ENCODE measurements around the gene FRMD1. TPM values are rescaled to one million over a fixed set of nuclear protein-coding genes. Genes with fewer than 3 reads are reported as not detected.

Gene FRMD1
- total and polyA plus RNA-seq, 2 of the 8 experiments (the other 6 are each of a cell fraction or from before 2014, with no cell fraction given), result 0.36 TPM; not detected in 1

GRCh38 chr6:168121303-168121665, 42.3 kb upstream of the FRMD1 start:
- Histone ChIP-seq H3K4me3 (ENCODE audit: extremely low read depth in 1 of 4, insufficient read depth in 2 of 4, low read depth in 3 of 4, low read length in 4 of 4) (no peak overlapping the region), H3K14ac (ENCODE audit: insufficient read length) (no peak overlapping the region), H3K18ac (ENCODE audit: extremely low read depth, low read length) (no peak overlapping the region), H3K9me3 (ENCODE audit: insufficient read depth in 2 of 2, low read depth in 1 of 2, low read length in 1 of 2) (peaks cover 0 to 3% of the 10 kb centered on the region in 2 experiments; a peak in 1 of 4 replicates), H4K20me1 (replicated peaks in 1 of 2; ENCODE audit: control insufficient read depth in 1 of 2, insufficient read depth in 2 of 2, low read length in 2 of 2) (peaks cover 0 to 3% of the 10 kb centered on the region in 2 experiments), H2BK12ac (ENCODE audit: low read depth, low read length) (no peak overlapping the region), H2BK15ac (ENCODE audit: low read length) (no peak overlapping the region), H3K23ac (ENCODE audit: insufficient read length) (no peak overlapping the region), H4K5ac (ENCODE audit: insufficient read length, low read depth, low read length) (no peak overlapping the region), H3K56ac (replicated peaks; ENCODE audit: insufficient read length, low read depth, low read length) (no peak overlapping the region), H2BK5ac (ENCODE audit: low read depth, low read length) (no peak overlapping the region), H3K27me3 (replicated peaks in 1 of 4; ENCODE audit: control insufficient read depth in 3 of 4, extremely low read depth in 1 of 4, insufficient read depth in 3 of 4, low read length in 3 of 4) (no peaks in the 10 kb centered on the region), H3K9ac (replicated peaks in 1 of 4; ENCODE audit: extremely low read depth in 1 of 4, low read depth in 3 of 4, low read length in 3 of 4) (no peak overlapping the region), H4K91ac (replicated peaks; ENCODE audit: insufficient read length, low read length) (no peak overlapping the region), H3K36me3 (ENCODE audit: control insufficient read depth in 2 of 4, insufficient read depth in 4 of 4, low read length in 3 of 4) (no peaks in the 10 kb centered on the region), H3K27ac (ENCODE audit: low read depth, low read length) (no peak overlapping the region), H4K8ac (ENCODE audit: extremely low read depth, insufficient read depth, low read length) (no peak overlapping the region), H2AK5ac (ENCODE audit: low read depth, low read length) (no peak overlapping the region), H3K23me2 (ENCODE audit: low read depth, low read length) (peaks cover 6% of the 10 kb centered on the region; the same call in 1 of the 2 replicates), H2BK120ac (replicated peaks; ENCODE audit: low read depth, low read length) (no peak overlapping the region), H3K4ac (replicated peaks; ENCODE audit: insufficient read length, low read depth, low read length) (no peak overlapping the region), H3K79me2 (ENCODE audit: control insufficient read depth in 1 of 2, insufficient read depth in 2 of 2, low read length in 2 of 2) (no peaks in the 10 kb centered on the region), H3K4me2 (ENCODE audit: insufficient read depth in 1 of 2, low read depth in 2 of 2, low read length in 2 of 2) (no peak overlapping the region), H3K4me1 (replicated peaks in 1 of 4; ENCODE audit: control insufficient read depth in 3 of 4, insufficient read depth in 4 of 4, low read length in 3 of 4) (peaks cover 0 to 3% (median 2%) of the 10 kb centered on the region in 4 experiments; a peak in 4 of 7 replicates), H3K79me1 (ENCODE audit: low read depth, low read length) (no peaks in the 10 kb centered on the region), H2BK20ac (ENCODE audit: low read length) (no peak overlapping the region), H2AFZ (ENCODE audit: low read length) (no peak overlapping the region)
- ChIA-PET CTCF (ENCODE audit: partially characterized antibody) (interaction anchor here (0.9 to 1.7 kb wide), 2 partner anchors 61 to 62 kb away, joined by 3 to 7 read pairs; no protein-coding TSS in a partner anchor), POLR2A (ENCODE audit: partially characterized antibody) (no interaction called here)
- 80% methylated on average over 8 of the region's 8 CpGs; no CpG with 5 or more reads in 1 of the 2 experiments for WGBS, 2 experiments (ENCODE audit: extremely low coverage in 1 of 2, insufficient coverage in 1 of 2, insufficient read length in 1 of 2, insufficient replicate concordance in 2 of 2, low coverage in 1 of 2, low lambda C conversion rate in 2 of 2, missing lambda C conversion rate in 1 of 2)
- no peak for FAIRE-seq
- TF ChIP-seq E2F6 (IDR thresholded peaks at IDR 0.05), result no peak
- no peak for TF ChIP-seq GABPA (IDR thresholded peaks at IDR 0.05; ENCODE audit: borderline replicate concordance, insufficient read depth, low read length)
- TF ChIP-seq CHD1 (IDR thresholded peaks at IDR 0.05; ENCODE audit: low read depth, low read length), result no peak
- no peak for TF ChIP-seq KDM5A (IDR thresholded peaks at IDR 0.05; ENCODE audit: low read length)
- TF ChIP-seq ATF2 (IDR thresholded peaks at IDR 0.05; ENCODE audit: low read length), result no peak
- TF ChIP-seq ZNF274 (IDR thresholded peaks at IDR 0.05; ENCODE audit: borderline replicate concordance, extremely low read depth, low read length), result no peak
- no peak for TF ChIP-seq CTBP2 (IDR thresholded peaks at IDR 0.05; ENCODE audit: borderline replicate concordance, insufficient read depth, insufficient read length, low read length)
- TF ChIP-seq RFX5 (IDR thresholded peaks at IDR 0.05; ENCODE audit: borderline replicate concordance, low read depth, low read length), result no peak
- peak in 1 of 2 experiments; percentile 35 for DNase-seq (ENCODE audit: low read depth in 1 of 2, low spot score in 2 of 2)
